SU-DHL-6 (cell line): Measurements from ENCODE around the gene IL13RA1.

Experiments used
- EZH2phosphoT487 ChIP-seq: fragments of 200-600 bp; sonication (generic), shearing (Covaris generic); conservative IDR thresholded peaks from 2 replicates; pipeline ENCODE4 v1.6.1; 2018; ENCODE audit warnings: mild to moderate bottlenecking, antibody characterized with exemption, low read length, moderate library complexity, mixed read lengths
- TF ChIP-seq, protein P1 (sequence below): fragments of 200-600 bp; sonication (generic); IDR thresholded peaks from one replicate; pipeline ENCODE4 v1.5.1; 2017; ENCODE audit warnings: antibody characterized with exemption, mild to moderate bottlenecking, low read length, moderate library complexity; ENCODE audit not compliant: insufficient read depth, poor library complexity, severe bottlenecking

DNA sequence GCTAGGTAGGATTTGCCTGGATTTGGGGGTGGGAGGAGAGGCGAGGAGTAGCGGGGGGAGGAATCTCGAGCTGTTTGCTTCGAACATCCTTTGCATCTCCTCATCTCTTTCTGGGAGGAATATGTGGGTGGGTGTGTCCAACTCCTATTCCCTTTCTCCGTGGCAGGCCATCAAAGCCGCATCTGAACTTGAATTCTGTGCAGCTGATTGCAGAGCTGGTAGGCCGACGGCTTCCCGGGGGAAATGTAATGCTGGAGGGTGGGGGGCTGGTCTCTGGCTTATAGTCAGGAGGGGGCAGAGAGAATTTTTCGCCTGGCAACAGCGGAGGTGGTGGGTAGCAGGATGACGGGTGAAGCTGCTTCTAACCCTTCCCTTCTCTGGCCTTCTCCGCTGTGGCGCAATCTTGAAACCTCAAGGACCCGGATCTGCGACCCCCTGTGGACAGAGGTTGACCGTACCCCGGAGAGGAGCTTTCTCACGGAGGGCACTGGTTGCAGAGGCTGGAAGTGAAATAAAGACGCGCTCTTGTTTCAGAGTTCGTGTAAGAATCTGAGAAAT is 96.8 kb downstream of the IL13RA1 start:
- TF ChIP-seq, protein P1, sequence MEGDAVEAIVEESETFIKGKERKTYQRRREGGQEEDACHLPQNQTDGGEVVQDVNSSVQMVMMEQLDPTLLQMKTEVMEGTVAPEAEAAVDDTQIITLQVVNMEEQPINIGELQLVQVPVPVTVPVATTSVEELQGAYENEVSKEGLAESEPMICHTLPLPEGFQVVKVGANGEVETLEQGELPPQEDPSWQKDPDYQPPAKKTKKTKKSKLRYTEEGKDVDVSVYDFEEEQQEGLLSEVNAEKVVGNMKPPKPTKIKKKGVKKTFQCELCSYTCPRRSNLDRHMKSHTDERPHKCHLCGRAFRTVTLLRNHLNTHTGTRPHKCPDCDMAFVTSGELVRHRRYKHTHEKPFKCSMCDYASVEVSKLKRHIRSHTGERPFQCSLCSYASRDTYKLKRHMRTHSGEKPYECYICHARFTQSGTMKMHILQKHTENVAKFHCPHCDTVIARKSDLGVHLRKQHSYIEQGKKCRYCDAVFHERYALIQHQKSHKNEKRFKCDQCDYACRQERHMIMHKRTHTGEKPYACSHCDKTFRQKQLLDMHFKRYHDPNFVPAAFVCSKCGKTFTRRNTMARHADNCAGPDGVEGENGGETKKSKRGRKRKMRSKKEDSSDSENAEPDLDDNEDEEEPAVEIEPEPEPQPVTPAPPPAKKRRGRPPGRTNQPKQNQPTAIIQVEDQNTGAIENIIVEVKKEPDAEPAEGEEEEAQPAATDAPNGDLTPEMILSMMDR: no peak
- TF ChIP-seq EZH2phosphoT487: no peak
